Right atrium auricular region (tissue), 2 donors: Measurements from ENCODE around the gene ZBTB43. TPM values are rescaled to one million over a fixed set of nuclear protein-coding genes. Genes with fewer than 3 reads are reported as not detected.

Source experiments
- DNase-seq: peaks from one replicate; pipeline ENCODE4 v3.0.0-alpha.2; 2019; ENCODE audit warnings: low spot score
- H3K27ac ChIP-seq, 2 donors: fragments of 200-600 bp; sonication (generic); 1 replicate in 1 of 2; 2 replicates in 1 of 2; pipeline ENCODE4 v1.5.1; 2016 to 2019
- H3K27me3 ChIP-seq, 2 donors: fragments of 200-600 bp; sonication (generic); one replicate each; pipeline versions ENCODE4 v1.5.1 to v1.6.0; 2017 to 2019
- H3K36me3 ChIP-seq: fragments of 200-600 bp; sonication (generic); one replicate; pipeline ENCODE4 v1.5.1; 2016
- H3K4me1 ChIP-seq, 2 donors: fragments of 200-600 bp; sonication (generic); one replicate each; pipeline versions ENCODE4 v1.5.1 to v1.6.0; 2017 to 2019
- H3K4me3 ChIP-seq, 2 donors: fragments of 200-600 bp; sonication (generic); 1 replicate in 1 of 2; 2 replicates in 1 of 2; pipeline ENCODE4 v1.5.1; 2017 to 2019; ENCODE audit warnings: mild to moderate bottlenecking in 1 of 2, moderate library complexity in 1 of 2
- H3K9me3 ChIP-seq, 2 donors: fragments of 200-600 bp; sonication (generic); one replicate each; pipeline ENCODE4 v1.5.1; 2019
- total RNA-seq, 2 donors: library from RNA; depleted of rRNA; stranded (reverse); fragments of >200 nt; gene quantifications; one replicate each; pipeline ENCODE4 v1.1.0, GENCODE V29; 2016
- TF ChIP-seq, protein P1 (sequence below), 2 donors: fragments of 200-600 bp; sonication (generic); IDR thresholded peaks; one replicate each; pipeline ENCODE4 v1.5.1; 2019; ENCODE audit warnings: antibody characterized with exemption in 2 of 2

ZBTB43 gene
- total RNA-seq, 2 donors from 2014 or later = 11.8 to 15.1 TPM

DNA sequence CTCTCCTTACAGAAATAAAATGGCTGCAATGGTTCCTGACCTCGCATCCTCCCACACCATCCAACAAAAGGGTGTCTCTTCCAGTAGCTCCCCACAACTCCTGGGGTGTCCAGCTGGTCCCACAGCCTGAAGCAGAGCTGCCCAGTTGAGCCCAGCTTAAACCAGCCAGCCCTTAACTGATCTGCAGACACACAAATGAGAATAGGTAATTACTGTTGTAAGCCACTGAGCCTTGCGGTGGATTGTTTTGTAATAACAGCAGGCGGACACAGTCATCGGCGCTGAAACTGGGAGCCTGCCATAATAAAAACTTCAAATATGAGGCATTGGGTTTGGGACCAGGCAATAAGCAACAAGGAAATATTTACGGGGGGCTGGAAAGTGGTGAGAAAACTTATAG lies 10.4 kb upstream of the ZBTB43 start:
- H3K27me3 ChIP-seq = no peaks in the 10 kb centered on the region
- no peaks in the 10 kb centered on the region for H3K9me3 ChIP-seq
- no peak for DNase-seq
- no peaks in the 10 kb centered on the region for H3K36me3 ChIP-seq
- TF ChIP-seq, protein P1, sequence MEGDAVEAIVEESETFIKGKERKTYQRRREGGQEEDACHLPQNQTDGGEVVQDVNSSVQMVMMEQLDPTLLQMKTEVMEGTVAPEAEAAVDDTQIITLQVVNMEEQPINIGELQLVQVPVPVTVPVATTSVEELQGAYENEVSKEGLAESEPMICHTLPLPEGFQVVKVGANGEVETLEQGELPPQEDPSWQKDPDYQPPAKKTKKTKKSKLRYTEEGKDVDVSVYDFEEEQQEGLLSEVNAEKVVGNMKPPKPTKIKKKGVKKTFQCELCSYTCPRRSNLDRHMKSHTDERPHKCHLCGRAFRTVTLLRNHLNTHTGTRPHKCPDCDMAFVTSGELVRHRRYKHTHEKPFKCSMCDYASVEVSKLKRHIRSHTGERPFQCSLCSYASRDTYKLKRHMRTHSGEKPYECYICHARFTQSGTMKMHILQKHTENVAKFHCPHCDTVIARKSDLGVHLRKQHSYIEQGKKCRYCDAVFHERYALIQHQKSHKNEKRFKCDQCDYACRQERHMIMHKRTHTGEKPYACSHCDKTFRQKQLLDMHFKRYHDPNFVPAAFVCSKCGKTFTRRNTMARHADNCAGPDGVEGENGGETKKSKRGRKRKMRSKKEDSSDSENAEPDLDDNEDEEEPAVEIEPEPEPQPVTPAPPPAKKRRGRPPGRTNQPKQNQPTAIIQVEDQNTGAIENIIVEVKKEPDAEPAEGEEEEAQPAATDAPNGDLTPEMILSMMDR (IDR thresholded peaks at IDR 0.05) = no peak
- H3K27ac ChIP-seq = no peak overlapping the region
- H3K4me1 ChIP-seq = peaks cover 0 to 3% of the 10 kb centered on the region in 2 donors
- H3K4me3 ChIP-seq = no peak overlapping the region

DNA sequence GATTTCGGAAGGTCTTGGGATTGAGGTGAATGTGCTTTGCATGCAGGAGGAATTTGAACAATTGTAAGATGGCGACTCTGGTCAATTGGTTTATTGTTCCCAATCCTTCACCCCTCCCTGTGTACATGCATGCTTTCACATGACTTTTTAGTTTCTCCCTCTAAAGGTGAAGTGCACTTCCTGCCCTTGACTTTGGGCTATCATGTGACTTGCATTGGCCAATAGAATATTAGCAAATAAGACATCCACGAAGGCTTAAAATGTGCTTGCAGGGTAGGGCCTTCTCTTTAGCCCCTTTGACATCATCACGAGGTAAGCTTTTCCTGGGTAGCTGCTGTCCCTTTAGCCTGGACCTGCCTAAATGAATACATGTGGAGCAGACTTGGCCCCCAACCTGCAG lies 8.1 kb upstream of the ZBTB43 start:
- Histone ChIP-seq H3K9me3 (no peaks in the 10 kb centered on the region), H3K36me3 (no peaks in the 10 kb centered on the region), H3K27ac (no peak overlapping the region), H3K4me3 (no peak overlapping the region), H3K4me1 (peaks cover 0 to 2% of the 10 kb centered on the region in 2 donors), H3K27me3 (no peaks in the 10 kb centered on the region)
- no peak for DNase-seq
- TF ChIP-seq, protein P1 (IDR thresholded peaks at IDR 0.05) = no peak

DNA sequence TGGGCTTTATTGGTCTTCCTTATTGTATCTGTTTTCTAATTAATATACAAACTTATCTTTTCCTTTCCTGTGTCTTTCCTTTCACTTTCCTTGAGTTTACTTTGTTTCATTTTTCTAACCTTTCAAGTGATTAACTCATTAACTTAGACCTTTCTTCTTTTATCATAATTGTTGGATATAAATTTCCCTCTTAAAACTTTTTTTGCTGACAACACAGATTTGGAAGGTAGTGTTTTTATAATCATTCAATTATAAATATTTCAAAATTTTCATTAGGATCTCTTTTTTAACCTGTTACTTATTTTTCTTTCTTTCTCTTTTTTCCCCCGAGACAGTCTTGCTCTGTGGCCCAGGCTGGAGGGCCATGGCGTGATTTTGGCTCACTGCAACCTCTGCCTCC lies 6.9 kb upstream of the ZBTB43 start:
- no peaks in the 10 kb centered on the region for H3K4me1 ChIP-seq

DNA sequence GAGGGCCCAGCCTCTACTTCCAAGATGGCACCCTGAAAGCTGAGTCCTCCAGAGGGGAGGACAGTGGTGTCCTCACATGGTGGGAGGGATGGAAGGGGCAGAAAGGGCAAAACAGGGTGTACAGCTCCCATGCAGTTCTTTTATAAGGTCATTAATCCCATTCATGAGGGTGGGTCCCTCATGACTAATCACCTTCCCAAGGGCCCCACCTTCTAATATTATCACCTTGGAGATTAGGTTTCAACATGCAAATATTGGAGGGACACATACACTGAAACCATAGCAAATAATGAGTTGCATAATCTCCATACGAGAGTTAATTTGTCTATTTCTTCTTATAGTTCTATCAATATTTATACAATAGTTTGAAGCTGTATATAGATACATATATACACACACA lies 5.8 kb upstream of the ZBTB43 start:
- Histone ChIP-seq H3K36me3 (no peaks in the 10 kb centered on the region), H3K27ac (no peak overlapping the region), H3K9me3 (no peaks in the 10 kb centered on the region), H3K4me3 (no peak overlapping the region), H3K4me1 (no peaks in the 10 kb centered on the region), H3K27me3 (no peaks in the 10 kb centered on the region)
- TF ChIP-seq, protein P1 (IDR thresholded peaks at IDR 0.05) = no peak
- DNase-seq = no peak

More for the DNA sequence above, 6.9 kb upstream of the ZBTB43 start:
- no peaks in the 10 kb centered on the region for H3K27me3 ChIP-seq
- H3K36me3 ChIP-seq = no peaks in the 10 kb centered on the region
- DNase-seq = no peak
- TF ChIP-seq, protein P1 (IDR thresholded peaks at IDR 0.05) = no peak
- H3K27ac ChIP-seq = no peak overlapping the region
- H3K9me3 ChIP-seq = no peaks in the 10 kb centered on the region
- no peak overlapping the region for H3K4me3 ChIP-seq

DNA sequence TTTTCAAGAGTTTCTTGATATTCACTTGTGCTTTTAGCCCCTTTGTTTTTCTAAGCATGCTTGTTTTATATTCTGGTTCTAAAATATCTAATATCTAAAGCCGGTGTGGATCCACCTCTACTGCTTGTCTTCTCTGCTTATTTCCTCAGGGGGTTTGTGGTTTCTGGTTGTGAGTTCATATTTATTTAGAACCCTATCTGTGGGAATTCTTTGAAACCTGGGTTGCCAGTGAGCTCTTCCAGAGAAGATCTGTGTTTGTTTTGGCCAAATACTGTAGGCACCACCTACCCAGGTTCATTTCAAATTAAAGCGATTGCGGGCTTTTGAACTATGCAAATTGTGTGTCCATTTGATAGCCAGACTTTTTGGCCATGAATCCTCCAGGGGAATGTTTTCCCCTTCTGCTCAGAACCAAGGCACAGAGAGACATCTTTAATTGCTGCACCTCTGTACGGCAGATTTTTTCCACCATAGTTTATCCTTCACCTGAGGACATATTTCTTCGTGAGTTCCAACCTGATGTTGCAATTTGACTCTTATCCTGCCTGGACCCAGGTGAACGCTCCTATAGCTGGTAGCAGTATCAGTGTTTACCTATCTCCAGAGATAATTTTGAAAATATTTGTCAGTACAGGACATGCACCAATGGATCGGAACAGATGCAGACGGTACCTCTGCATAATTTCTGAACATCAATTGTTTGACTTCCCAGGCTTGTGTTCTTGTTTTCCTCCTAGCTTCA lies 2.4 kb upstream of the ZBTB43 start:
- Histone ChIP-seq H3K9me3 (no peaks in the 10 kb centered on the region), H3K27me3 (no peaks in the 10 kb centered on the region), H3K27ac (no peak overlapping the region), H3K4me3 (no peak overlapping the region), H3K4me1 (peaks cover 0 to 22% of the 10 kb centered on the region in 2 donors), H3K36me3 (no peaks in the 10 kb centered on the region)
- TF ChIP-seq, protein P1 (IDR thresholded peaks at IDR 0.05) = no peak
- no peak for DNase-seq
